ENCODE data around the gene KCNMA1.

KCNMA1 gene

DNA sequence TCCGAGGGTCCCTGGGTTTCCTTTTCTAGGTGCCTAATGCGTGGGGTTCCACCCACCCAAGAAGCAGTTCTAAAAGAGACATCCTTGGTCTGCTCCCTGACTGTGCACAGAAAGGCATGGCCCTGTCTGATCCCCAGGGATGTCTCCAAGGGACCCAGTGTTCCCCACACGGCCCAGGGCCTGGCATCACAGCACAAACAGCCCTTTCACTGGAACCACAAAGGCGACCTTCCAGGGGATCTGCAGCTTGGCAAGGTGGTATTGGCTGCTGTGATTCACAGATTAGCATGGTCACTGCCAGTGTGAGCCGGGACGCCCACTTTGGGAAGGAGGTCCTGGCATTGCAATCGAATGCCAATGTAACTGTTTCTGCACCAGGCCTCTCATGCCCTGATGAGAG, 6.4 kb downstream of the KCNMA1 start:
- no peak for DNase-seq

GRCh38 chr10:77630507-77630848, 7.1 kb downstream of the KCNMA1 start:
- DNase-seq, result no peak

- DNase-seq, result no peak
Observed at GRCh38 chr10:77629775-77630506, 7.7 kb downstream of the KCNMA1 start.

GRCh38 chr10:77628906-77629730, 8.5 kb downstream of the KCNMA1 start:
- no peak for DNase-seq

- DNase-seq, result no peak
Observed at GRCh38 chr10:77626266-77626935, 11.2 kb downstream of the KCNMA1 start.

DNA sequence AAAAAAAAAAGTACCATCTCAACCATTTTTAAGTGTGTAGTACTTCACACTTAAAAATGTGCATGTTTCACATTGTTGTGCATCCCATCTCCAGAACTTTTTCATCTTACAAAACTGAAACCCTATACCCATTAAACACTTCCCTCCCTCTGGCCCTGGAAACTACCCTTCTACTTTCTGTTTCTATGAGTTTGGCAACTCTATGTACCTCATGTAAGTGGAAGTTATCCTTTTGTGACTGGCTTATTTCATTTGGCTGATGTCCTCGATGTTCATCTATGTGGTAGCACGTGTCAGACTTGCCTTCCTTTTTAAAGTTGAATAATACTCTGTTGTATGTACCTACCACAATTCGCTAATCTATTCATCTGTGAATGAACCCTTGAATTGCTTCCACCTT, 12.2 kb downstream of the KCNMA1 start:
- no peak for DNase-seq

DNA sequence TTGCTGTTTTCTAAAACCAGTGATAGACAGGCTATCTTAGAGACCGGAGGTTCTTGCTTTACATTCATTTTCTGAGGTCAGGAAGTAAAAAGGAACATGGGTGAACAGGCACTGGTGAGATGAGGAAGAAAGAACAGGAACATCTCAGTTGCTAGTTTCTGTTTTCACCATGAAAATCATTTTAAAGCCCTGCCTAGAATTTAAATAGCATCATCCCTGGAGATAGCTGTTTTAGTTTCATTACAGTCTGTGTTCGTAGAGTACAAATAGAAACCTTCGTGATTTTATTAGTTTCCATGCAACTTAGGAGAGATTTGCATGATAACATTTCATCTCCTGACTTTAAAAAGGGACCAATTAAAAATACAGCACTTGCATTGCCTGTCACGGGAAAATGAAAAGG, 14.7 kb downstream of the KCNMA1 start:
- no peak for DNase-seq

DNA sequence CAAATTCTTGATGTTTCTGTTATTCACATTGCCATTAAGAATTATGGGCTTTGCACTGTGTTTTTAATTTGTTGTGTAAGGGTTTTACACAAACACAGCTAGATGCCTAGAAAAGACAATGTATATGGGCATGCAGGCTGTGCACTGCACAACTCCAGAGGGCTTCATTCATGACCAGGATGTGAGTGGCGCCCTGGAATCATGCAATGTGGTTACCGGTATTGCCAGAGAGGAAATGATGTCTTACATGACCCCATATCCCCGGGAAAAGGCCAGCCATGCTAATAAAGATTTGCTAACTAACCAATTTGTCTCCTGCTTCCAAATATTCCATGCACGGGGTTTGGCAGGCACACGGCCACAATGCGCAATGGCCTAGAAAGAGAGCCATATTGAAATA, 16.9 kb downstream of the KCNMA1 start:
- DNase-seq, result no peak

- DNase-seq, result no peak
Observed at GRCh38 chr10:77619964-77620703, 17.5 kb downstream of the KCNMA1 start.

DNA sequence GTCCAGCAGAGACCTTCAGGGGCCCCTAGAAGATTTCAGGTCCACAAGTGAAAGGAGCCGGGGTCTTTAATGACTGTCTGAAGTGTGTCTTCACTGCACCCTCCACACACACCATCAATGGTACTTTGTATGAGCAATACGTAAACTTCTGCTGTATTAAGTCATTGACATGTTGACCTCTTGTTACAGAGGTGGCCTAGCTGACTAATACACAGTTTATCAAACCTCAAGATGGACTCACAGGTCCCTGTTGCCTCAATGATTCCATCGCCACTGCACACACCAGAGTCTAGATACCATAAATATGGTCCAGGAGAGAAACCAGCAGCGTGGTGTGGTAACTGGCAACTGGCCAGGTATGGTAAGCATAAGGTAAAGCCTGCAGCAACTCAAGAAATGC, 19.5 kb downstream of the KCNMA1 start:
- DNase-seq, result no peak

- DNase-seq, result no peak
Observed at GRCh38 chr10:77616766-77617165, 20.8 kb downstream of the KCNMA1 start.

- no peak for DNase-seq
Observed at GRCh38 chr10:77614778-77615625, 22.6 kb downstream of the KCNMA1 start.

DNA sequence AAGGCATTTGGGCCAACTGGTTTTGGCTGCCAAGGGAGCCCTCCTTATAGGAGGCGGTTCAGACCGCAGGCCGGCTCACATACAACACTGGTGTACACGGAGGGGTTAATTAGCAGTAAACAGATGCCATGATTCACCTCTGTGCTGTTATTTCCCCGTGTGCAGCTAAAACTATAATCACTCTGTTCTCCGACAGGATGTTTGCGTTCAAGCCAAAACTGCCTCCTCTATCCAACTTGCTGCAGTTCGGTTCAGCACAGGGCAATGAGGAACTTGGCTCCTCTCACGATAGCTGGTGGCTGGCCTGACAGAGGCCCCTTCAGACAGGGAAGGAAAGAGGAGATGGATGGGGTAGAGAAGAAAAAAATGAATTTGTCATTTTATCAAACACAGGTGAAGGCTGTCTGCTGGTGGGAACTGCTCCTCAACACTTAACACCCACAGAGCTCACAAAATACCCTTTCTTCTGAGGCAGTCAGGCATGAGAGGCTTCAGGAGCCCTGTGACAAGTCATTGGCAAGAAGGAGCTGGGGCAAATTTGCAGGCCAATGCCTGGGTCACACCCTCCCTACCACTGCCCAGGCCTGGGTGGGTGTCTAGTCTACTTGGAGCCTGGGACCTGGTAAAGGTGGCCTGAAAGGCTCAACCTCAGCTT, 24.0 kb downstream of the KCNMA1 start:
- DNase-seq, result no peak

GRCh38 chr10:77611670-77612069, 25.9 kb downstream of the KCNMA1 start:
- DNase-seq, result no peak

- DNase-seq, result no peak
Observed at GRCh38 chr10:77611221-77611620, 26.4 kb downstream of the KCNMA1 start.

DNA sequence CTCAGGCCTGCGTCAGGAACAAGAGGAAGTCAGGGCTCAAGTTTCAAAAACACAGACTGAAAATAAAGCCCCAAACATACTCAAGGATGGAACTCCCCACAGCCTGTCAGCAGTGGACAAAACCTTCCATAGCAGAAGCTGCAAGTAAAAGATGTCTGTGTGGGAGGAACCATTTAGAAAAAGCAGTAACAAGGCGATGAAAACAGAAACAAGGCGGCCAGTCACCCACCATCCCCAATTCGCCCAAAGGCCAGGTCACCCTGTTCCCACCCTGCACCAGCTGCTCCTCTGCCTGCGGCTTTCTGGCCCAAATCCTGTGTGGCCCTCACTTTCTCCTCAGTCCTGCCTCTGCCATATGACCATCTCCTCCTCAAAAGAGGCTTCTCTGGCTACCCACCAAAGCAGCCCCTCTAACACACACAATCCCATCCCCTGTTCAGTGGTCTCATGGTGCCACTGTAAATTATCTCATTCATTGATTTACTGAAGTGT, 27.8 kb downstream of the KCNMA1 start:
- DNase-seq, result no peak

DNA sequence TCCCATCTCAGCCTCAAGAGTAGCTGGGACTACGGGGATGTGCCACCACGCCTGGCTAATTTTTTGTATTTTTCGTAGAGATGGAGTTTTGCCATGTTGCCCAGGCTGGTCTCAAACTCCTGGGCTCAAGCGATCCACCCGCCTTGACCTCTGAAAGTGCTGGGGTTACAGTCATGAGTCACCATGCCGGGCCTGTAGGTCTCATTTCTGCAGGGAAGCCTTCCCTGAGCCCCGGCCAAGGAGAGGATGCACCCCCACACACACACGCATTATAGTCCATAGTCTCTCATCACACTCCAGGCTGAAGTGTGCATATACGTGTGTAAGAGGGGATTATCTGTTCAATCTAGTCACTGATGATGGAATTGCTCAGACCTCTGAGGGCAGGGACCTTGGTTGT, 29.3 kb downstream of the KCNMA1 start:
- no peak for DNase-seq

DNA sequence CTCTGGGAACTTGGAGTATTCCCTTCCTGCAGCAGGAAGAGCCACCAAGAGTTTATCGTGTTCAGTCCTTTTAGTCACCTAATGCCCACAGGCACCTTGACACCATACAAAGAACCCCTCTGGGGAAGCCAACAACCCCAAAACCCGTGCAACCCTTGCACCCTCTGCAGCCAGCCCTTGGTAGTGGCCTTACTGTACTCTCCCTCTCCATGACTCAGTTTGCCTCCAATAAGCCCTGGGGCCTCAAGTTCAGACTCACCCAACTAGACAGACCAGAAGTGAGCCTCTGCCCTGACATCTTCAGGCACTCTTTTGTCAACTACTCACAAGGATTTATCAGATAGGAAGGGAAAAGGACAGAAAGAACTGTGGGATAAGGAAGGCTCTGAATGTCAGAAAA, 30.9 kb downstream of the KCNMA1 start:
- DNase-seq, result no peak

DNA sequence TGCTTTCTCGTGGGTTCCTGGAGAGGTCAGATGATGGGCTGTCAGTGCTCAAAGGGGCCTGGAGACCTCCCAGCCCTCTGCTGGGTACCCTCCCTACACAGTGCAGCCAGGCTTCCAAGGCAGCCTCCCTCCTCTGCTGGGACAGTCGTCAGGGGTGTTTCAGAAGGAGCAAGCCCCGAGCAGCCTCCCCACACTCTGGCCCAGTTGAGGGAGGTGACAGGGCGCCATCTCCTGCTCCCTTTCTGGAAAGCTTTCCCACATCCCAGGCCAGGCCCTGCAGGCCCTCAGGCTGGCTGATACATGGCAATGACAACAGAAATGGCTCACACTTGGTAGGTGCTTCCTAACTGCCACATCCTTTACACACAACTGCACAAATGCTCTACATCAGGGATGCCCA, 32.1 kb downstream of the KCNMA1 start:
- no peak for DNase-seq

GRCh38 chr10:77604941-77605351, 32.7 kb downstream of the KCNMA1 start:
- no peak for DNase-seq

GRCh38 chr10:77604063-77604462, 33.5 kb downstream of the KCNMA1 start:
- DNase-seq, result no peak

- no peak for DNase-seq
Observed at GRCh38 chr10:77603534-77603927, 34.1 kb downstream of the KCNMA1 start.
